Measurements from ENCODE around the gene AMTN. TPM values are rescaled to one million over a fixed set of nuclear protein-coding genes. Genes with fewer than 3 reads are reported as not detected.
"Not testable (repeated sequence)": the region's sequence is repeated elsewhere in the genome, so short reads cannot be mapped to it uniquely, and the experiment has no call there.

AMTN gene
- total RNA-seq, 1 experiment from 2014 or later: not detected

DNA sequence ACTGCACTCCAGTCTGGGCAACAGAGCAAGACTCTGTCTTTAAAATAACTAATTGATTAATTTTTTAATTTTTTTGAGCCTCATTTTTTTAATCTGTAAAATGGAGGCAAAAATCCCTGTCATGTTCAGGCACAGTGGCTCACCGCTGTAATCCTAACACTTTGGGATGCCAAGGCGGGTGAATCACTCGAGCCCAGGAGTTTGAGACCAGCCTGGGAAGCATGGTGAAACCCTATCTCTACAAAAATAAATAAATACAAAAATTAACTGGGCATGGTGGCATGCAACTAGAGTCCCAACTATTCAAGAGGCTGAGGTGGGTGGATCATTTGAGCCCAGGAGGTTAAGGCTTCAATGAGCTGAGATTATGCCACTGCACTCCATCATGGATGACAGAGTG lies 15.4 kb downstream of the AMTN start:
- Histone ChIP-seq H3K27ac (ENCODE audit: low read length) (no peak overlapping the region), H3F3A (ENCODE audit: low read length, unreplicated experiment) (no peaks in the 10 kb centered on the region), H3K4me2 (ENCODE audit: low read length) (no peak overlapping the region), H2AFZ (ENCODE audit: low read length) (no peak overlapping the region), H3K9ac (ENCODE audit: low read length) (no peak overlapping the region), H3K4me3 (ENCODE audit: low read length) (no peak overlapping the region), H3K36me3 (ENCODE audit: low read depth, low read length) (no peaks in the 10 kb centered on the region), H3K9me2 (replicated peaks; ENCODE audit: low read length) (no peaks in the 10 kb centered on the region), H3K9me3 (ENCODE audit: low read length) (no peaks in the 10 kb centered on the region), H3K4me1 (ENCODE audit: insufficient read depth, low read length) (no peaks in the 10 kb centered on the region), H3K27me3 (ENCODE audit: low read length) (peaks cover 16% of the 10 kb centered on the region; the same call in 1 of the 2 replicates), H4K20me1 (ENCODE audit: low read length) (no peaks in the 10 kb centered on the region), H3K79me2 (ENCODE audit: low read length) (no peaks in the 10 kb centered on the region)
- ChIA-PET CTCF (no interaction called here), POLR2A (ENCODE audit: unreplicated experiment) (no interaction called here)
- TF ChIP-seq EZH2 (IDR thresholded peaks at IDR 0.05; ENCODE audit: low read length, unreplicated experiment) (no peak), EZH2phosphoT487 (IDR thresholded peaks at IDR 0.05; ENCODE audit: borderline replicate concordance, low read length) (no peak)
- TF ChIP-seq, protein P1, sequence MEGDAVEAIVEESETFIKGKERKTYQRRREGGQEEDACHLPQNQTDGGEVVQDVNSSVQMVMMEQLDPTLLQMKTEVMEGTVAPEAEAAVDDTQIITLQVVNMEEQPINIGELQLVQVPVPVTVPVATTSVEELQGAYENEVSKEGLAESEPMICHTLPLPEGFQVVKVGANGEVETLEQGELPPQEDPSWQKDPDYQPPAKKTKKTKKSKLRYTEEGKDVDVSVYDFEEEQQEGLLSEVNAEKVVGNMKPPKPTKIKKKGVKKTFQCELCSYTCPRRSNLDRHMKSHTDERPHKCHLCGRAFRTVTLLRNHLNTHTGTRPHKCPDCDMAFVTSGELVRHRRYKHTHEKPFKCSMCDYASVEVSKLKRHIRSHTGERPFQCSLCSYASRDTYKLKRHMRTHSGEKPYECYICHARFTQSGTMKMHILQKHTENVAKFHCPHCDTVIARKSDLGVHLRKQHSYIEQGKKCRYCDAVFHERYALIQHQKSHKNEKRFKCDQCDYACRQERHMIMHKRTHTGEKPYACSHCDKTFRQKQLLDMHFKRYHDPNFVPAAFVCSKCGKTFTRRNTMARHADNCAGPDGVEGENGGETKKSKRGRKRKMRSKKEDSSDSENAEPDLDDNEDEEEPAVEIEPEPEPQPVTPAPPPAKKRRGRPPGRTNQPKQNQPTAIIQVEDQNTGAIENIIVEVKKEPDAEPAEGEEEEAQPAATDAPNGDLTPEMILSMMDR (conservative IDR thresholded peaks at IDR 0.05; ENCODE audit: low read depth, low read length): no peak
- DNase-seq (no peak), ATAC-seq (no peak)
- intact Hi-C loops (cut with micrococcal nuclease): no loop called here
- no TSS peak for BruUV-seq (replicated peaks)

DNA sequence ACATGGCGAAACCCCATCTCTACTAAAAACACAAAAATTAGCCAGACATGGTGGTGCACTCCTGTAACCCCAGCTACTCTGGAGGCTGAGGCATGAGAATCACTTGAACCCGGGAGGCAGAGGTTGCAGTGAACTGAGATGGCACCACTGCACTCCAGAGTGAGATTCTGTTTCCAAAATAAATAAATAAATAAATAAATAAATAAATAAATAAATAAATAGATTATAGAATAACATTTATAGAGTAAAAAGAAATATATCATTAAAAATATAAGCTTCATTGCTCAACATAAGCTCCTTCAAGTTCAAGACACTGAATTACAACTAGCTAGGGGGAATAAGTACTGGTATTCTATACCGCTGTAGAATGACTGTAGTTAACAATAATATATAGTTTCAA lies 16.5 kb downstream of the AMTN start:
- POLR2A ChIA-PET (ENCODE audit: unreplicated experiment): not testable (repeated sequence)

DNA sequence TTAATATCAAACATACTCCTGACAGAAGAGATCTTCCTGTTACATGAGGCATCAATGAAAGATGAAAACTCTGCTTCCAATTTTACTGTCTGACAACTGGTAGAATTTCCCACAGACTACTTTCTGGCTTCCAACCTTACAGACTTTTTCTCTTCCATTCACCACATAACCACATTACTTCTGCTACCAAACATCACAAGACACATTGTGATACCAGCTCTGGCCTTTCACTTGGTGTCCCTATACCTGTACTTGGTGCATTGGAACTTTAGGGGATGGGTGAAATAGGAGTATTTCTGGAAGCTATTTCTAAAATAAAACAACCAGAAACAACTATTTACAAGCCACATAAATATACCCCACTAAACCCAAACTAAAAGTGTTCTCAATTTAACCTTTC lies 20.5 kb downstream of the AMTN start:
- no TSS peak for BruUV-seq (replicated peaks)
- POLR2A ChIA-PET (ENCODE audit: unreplicated experiment): no interaction called here
- ATAC-seq: no peak
- no peaks in the 10 kb centered on the region for H3K36me3 ChIP-seq (ENCODE audit: low read depth, low read length)
- no peak overlapping the region for H2AFZ ChIP-seq (ENCODE audit: low read length)
- intact Hi-C loops (cut with micrococcal nuclease): no loop called here
- H3K9me3 ChIP-seq (ENCODE audit: low read length): no peaks in the 10 kb centered on the region
- H3K27me3 ChIP-seq (ENCODE audit: low read length): peaks cover 34% of the 10 kb centered on the region; the same call in 1 of the 2 replicates
- DNase-seq: no peak
- no peak for TF ChIP-seq EZH2phosphoT487 (IDR thresholded peaks at IDR 0.05; ENCODE audit: borderline replicate concordance, low read length)
- TF ChIP-seq, protein P1 (conservative IDR thresholded peaks at IDR 0.05; ENCODE audit: low read depth, low read length): no peak
- TF ChIP-seq EZH2 (IDR thresholded peaks at IDR 0.05; ENCODE audit: low read length, unreplicated experiment): no peak
- H3K9me2 ChIP-seq (replicated peaks; ENCODE audit: low read length): no peaks in the 10 kb centered on the region
- no peak overlapping the region for H3K4me2 ChIP-seq (ENCODE audit: low read length)
- CTCF ChIA-PET: no interaction called here
- H3K4me1 ChIP-seq (ENCODE audit: insufficient read depth, low read length): no peaks in the 10 kb centered on the region
- no peaks in the 10 kb centered on the region for H3F3A ChIP-seq (ENCODE audit: low read length, unreplicated experiment)
- H3K9ac ChIP-seq (ENCODE audit: low read length): no peak overlapping the region
- H3K27ac ChIP-seq (ENCODE audit: low read length): no peak overlapping the region
- no peak overlapping the region for H3K4me3 ChIP-seq (ENCODE audit: low read length)
- no peaks in the 10 kb centered on the region for H3K79me2 ChIP-seq (ENCODE audit: low read length)
- H4K20me1 ChIP-seq (ENCODE audit: low read length): no peaks in the 10 kb centered on the region

More for the DNA sequence above, 16.5 kb downstream of the AMTN start:
- H3K9ac ChIP-seq (ENCODE audit: low read length); H3K4me1 ChIP-seq (ENCODE audit: insufficient read depth, low read length); intact Hi-C loops (cut with micrococcal nuclease); H3K36me3 ChIP-seq (ENCODE audit: low read depth, low read length); H3K4me2 ChIP-seq (ENCODE audit: low read length); DNase-seq; H3F3A ChIP-seq (ENCODE audit: low read length, unreplicated experiment); ATAC-seq; H3K79me2 ChIP-seq (ENCODE audit: low read length); H4K20me1 ChIP-seq (ENCODE audit: low read length); BruUV-seq (replicated peaks); H3K9me2 ChIP-seq (replicated peaks; ENCODE audit: low read length); H3K27ac ChIP-seq (ENCODE audit: low read length); H3K4me3 ChIP-seq (ENCODE audit: low read length); H2AFZ ChIP-seq (ENCODE audit: low read length); H3K9me3 ChIP-seq (ENCODE audit: low read length): not testable (repeated sequence)
- CTCF ChIA-PET: interaction anchor here (0.5 kb wide), 1 partner anchor 43 kb away, joined by 5 read pairs; no protein-coding TSS in a partner anchor
- H3K27me3 ChIP-seq (ENCODE audit: low read length): peaks cover 14% of the 10 kb centered on the region; the same call in 1 of the 2 replicates
